ENCODE results near the gene AP5Z1. TPM values are rescaled to one million over a fixed set of nuclear protein-coding genes. Genes with fewer than 3 reads are reported as not detected.

Gene AP5Z1, protein sequence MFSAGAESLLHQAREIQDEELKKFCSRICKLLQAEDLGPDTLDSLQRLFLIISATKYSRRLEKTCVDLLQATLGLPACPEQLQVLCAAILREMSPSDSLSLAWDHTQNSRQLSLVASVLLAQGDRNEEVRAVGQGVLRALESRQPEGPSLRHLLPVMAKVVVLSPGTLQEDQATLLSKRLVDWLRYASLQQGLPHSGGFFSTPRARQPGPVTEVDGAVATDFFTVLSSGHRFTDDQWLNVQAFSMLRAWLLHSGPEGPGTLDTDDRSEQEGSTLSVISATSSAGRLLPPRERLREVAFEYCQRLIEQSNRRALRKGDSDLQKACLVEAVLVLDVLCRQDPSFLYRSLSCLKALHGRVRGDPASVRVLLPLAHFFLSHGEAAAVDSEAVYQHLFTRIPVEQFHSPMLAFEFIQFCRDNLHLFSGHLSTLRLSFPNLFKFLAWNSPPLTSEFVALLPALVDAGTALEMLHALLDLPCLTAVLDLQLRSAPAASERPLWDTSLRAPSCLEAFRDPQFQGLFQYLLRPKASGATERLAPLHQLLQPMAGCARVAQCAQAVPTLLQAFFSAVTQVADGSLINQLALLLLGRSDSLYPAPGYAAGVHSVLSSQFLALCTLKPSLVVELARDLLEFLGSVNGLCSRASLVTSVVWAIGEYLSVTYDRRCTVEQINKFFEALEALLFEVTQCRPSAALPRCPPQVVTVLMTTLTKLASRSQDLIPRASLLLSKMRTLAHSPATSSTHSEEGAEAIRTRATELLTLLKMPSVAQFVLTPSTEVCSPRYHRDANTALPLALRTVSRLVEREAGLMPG
- total RNA-seq: 40.5 TPM

DNA sequence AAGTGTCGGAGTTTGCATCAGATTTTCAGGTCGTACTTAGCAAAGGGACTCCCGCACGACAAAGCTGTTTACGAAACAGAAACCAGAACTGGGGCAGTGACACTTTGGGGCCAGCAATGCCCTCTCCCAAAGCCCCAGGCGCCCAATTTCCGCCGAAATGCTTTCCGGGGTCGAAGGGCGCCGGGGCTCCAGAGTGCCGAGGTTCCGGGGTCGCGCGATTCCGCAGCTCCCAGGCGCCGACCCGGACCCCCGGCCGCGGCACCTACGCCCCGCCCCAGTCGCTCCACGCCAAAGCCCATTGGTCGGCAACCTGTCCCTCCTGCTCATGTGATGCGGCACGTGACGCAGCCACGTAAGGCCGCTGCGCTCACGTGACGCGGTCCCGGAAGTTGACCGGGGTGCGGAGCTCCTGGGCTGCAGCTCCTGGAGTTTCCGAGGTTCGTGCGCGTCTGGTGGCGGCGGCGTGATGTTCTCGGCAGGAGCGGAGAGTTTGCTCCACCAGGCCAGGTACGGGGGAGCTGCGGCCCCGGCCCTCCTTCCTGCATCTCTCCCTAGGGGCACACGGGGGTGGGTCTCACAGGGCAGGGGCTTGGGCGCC lies at the start of gene AP5Z1:
Gene AP5Z1 (plus strand): TSS at position 374 of the 598 bp plus-strand sequence. CDS start 93 bp downstream, at position 467.
- Histone ChIP-seq H3K27me3 (no peaks in the 10 kb centered on the region), H3K36me3 (no peaks in the 10 kb centered on the region), H3K9me3 (no peaks in the 10 kb centered on the region), H3K4me1 (peaks cover 38% of the 10 kb centered on the region), H3K27ac (peak within 1 kb of the TSS; percentile 92), H3K4me3 (peak within 1 kb of the TSS; percentile 80 to 93)
- intact Hi-C loops (cut with DNase I): no loop called here
- TF ChIP-seq POLR2A (IDR thresholded peaks at IDR 0.05) (peak in 1 of 2 donors; percentile 77), POLR2AphosphoS5 (IDR thresholded peaks at IDR 0.05; ENCODE audit: insufficient read depth in 1 of 2, low read depth in 1 of 2) (peak; percentile 77 to 96)
- TF ChIP-seq, protein P1, sequence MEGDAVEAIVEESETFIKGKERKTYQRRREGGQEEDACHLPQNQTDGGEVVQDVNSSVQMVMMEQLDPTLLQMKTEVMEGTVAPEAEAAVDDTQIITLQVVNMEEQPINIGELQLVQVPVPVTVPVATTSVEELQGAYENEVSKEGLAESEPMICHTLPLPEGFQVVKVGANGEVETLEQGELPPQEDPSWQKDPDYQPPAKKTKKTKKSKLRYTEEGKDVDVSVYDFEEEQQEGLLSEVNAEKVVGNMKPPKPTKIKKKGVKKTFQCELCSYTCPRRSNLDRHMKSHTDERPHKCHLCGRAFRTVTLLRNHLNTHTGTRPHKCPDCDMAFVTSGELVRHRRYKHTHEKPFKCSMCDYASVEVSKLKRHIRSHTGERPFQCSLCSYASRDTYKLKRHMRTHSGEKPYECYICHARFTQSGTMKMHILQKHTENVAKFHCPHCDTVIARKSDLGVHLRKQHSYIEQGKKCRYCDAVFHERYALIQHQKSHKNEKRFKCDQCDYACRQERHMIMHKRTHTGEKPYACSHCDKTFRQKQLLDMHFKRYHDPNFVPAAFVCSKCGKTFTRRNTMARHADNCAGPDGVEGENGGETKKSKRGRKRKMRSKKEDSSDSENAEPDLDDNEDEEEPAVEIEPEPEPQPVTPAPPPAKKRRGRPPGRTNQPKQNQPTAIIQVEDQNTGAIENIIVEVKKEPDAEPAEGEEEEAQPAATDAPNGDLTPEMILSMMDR (IDR thresholded peaks at IDR 0.05): peak in 1 of 3 experiments; percentile 17
- DNase-seq (ENCODE audit: extremely low spot score in 2 of 2): peak; percentile 97 to 99

DNA sequence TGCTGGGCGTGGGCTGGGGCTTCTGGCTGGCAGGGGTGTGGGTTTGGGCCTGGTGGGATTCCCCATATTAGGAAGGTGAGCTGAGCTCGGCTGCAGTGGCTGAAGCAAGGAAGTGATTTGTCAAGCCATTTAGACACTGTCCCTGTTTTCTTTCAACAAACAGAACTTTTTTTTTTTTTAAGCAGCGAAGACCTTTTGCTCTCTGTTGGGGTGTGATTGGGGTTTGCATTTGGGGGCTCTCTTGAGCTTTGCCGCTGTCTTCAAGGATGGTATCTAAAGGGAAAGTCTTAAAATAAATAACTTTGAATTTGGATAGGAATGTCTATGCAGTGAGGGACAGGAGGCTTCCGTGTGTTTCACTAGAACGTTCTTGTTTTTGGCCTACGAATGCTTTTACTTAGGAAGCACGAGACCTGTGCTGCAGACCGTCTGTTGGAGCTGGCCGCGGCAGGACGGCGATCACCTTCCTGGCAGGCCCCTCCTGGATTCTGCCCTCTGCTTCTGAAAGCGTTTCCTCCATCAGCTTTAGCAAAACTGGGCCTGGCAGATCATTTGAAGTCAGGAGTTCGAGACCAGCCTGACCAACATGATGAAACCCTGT lies 49.5 kb upstream of the AP5Z1 start:
- Histone ChIP-seq H3K27ac (peak overlapping the region; percentile 96), H3K9me3 (no peaks in the 10 kb centered on the region), H3K4me3 (peak overlapping the region; percentile 50 to 53), H3K27me3 (no peaks in the 10 kb centered on the region), H3K4me1 (peaks cover 66% of the 10 kb centered on the region), H3K36me3 (no peaks in the 10 kb centered on the region)
- TF ChIP-seq POLR2AphosphoS5 (IDR thresholded peaks at IDR 0.05; ENCODE audit: insufficient read depth in 1 of 2, low read depth in 1 of 2): no peak
- TF ChIP-seq, protein P1 (IDR thresholded peaks at IDR 0.05): no peak
- TF ChIP-seq POLR2A (IDR thresholded peaks at IDR 0.05): no peak
- intact Hi-C loops (cut with DNase I): no loop called here
- DNase-seq (ENCODE audit: extremely low spot score in 2 of 2): no peak

DNA sequence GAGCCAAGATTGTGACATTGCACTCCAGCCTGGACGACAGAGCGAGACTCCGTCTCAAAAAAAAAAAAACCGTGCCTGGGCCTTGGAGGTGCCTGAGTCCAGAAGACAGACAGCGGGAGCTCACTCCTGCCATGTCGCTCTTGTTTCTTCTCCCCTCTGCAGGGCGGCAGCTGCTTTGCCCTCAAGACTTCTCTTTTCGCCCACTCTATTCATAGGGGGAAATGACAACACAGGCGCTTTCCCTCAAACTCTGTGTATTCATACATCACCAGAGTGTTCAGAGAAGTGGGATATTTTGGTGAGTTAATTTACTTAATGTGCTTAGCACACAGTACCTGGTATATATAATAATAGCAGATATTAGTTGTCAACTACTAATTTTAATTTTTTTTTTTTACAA lies 48.9 kb upstream of the AP5Z1 start:
- Histone ChIP-seq H3K4me3 (no peak overlapping the region), H3K4me1 (peaks cover 66% of the 10 kb centered on the region), H3K9me3 (no peaks in the 10 kb centered on the region), H3K27me3 (no peaks in the 10 kb centered on the region), H3K27ac (peak overlapping the region; percentile 96), H3K36me3 (no peaks in the 10 kb centered on the region)
- intact Hi-C loops (cut with DNase I): no loop called here
- TF ChIP-seq, protein P1 (IDR thresholded peaks at IDR 0.05): no peak
- TF ChIP-seq POLR2A (IDR thresholded peaks at IDR 0.05): no peak
- no peak for TF ChIP-seq POLR2AphosphoS5 (IDR thresholded peaks at IDR 0.05; ENCODE audit: insufficient read depth in 1 of 2, low read depth in 1 of 2)
- no peak for DNase-seq (ENCODE audit: extremely low spot score in 2 of 2)

DNA sequence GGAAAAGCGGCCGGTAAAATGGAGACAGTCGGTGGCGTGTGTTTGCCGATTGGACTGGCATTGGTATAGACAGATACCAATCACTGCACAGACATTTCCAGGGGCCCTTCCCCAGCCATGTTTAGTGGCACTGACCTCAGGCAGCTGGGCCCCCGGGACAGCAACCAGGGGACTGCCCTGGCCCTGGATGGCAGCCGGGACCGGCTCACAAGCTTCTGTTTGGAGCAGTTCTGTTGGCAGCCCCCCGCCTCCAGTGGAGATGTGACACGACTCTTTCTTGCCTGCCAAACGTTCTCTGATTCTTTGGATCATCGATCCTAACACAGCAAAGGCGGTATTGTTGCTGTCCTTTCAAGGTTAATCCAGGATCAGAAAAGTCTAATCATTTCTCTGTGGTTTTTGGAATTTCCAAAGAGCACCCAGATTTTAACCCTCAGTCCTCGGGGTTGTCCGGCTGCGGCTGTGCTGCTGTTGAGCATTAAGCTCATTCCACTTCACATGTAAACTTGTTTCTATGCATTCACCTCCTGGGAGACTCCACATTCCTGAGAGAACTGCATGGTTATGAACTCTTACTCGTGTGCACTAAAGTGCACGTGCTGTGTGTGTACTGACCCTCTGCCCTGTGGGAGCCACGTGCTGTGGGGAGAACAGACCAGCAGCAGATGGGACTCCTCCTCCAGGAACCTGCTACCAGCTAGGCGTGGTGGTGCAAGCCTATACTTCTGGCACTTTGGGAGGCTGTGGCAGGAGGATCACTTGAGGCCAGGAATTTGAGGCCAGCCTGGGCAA lies 47.3 kb upstream of the AP5Z1 start:
- no peak overlapping the region for H3K27ac ChIP-seq
- peaks cover 56% of the 10 kb centered on the region for H3K4me1 ChIP-seq
- intact Hi-C loops (cut with DNase I): no loop called here

More for the DNA sequence above, 47.3 kb upstream of the AP5Z1 start:
- H3K36me3 ChIP-seq: no peaks in the 10 kb centered on the region
- DNase-seq (ENCODE audit: extremely low spot score in 2 of 2): no peak
- no peak overlapping the region for H3K4me3 ChIP-seq
- TF ChIP-seq POLR2A (IDR thresholded peaks at IDR 0.05) (no peak), POLR2AphosphoS5 (IDR thresholded peaks at IDR 0.05; ENCODE audit: insufficient read depth in 1 of 2, low read depth in 1 of 2) (no peak)
- TF ChIP-seq, protein P1 (IDR thresholded peaks at IDR 0.05): no peak
- H3K27me3 ChIP-seq: no peaks in the 10 kb centered on the region
- H3K9me3 ChIP-seq: no peaks in the 10 kb centered on the region

All from vagina (tissue), 2 donors.